WERI-Rb-1 (cell line): ENCODE data around the gene RTEL1.

Experiments
- DNase-seq: peaks from one replicate; pipeline ENCODE4 v3.0.0-alpha.2; 2020
- H3K27ac ChIP-seq: fragments of 250-450 bp; sonication (Bioruptor Pico); 2 replicates; pipeline ENCODE4 v1.5.1; 2020; ENCODE audit warnings: mild to moderate bottlenecking, moderate library complexity
- H3K27me3 ChIP-seq: fragments of 250-450 bp; sonication (Bioruptor Pico); 2 replicates; pipeline ENCODE4 v1.5.1; 2021; ENCODE audit warnings: mild to moderate bottlenecking, low read depth, moderate library complexity; ENCODE audit not compliant: insufficient read depth, severe bottlenecking
- H3K36me3 ChIP-seq: fragments of 250-450 bp; sonication (Bioruptor Pico); 2 replicates; pipeline ENCODE4 v1.5.1; 2020; ENCODE audit warnings: mild to moderate bottlenecking, moderate library complexity
- H3K4me3 ChIP-seq: 2 replicates; pipeline ENCODE4 v1.5.1; 2011; ENCODE audit warnings: low read depth, mild to moderate bottlenecking, control low read depth, low read length
- H3K9me3 ChIP-seq: fragments of 250-450 bp; sonication (Bioruptor Pico); 2 replicates; pipeline ENCODE4 v1.5.1; 2021; ENCODE audit warnings: mild to moderate bottlenecking, moderate library complexity; ENCODE audit not compliant: severe bottlenecking
- TF ChIP-seq, protein P1 (sequence below): IDR thresholded peaks from 2 replicates; pipeline ENCODE4 v1.5.1; 2011; ENCODE audit warnings: low read depth, mild to moderate bottlenecking, control low read depth, inconsistent platforms, low read length

Gene RTEL1

DNA sequence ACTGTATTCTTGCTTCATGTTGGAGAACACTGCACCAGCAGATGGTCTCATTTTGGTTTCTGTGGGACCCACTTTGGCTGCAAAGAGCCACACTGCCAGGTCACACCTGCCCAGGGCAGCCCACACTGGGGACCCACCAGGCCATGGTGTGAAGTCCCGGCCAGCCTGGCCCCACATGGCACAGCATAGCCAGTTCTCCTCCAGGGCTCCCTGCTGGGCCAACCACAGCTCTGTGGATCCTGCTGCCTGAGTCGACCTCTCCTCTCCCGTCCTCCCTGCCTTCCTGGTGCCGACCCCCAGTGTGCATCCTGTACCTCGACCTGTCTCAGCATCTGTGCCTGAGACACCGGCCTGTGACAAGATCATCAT, 46.6 kb downstream of the RTEL1 start:
- Histone ChIP-seq H3K27me3 (no peaks in the 10 kb centered on the region), H3K9me3 (no peaks in the 10 kb centered on the region), H3K36me3 (peaks cover 47% of the 10 kb centered on the region), H3K4me3 (no peak overlapping the region), H3K27ac (no peak overlapping the region)
- TF ChIP-seq, protein P1, sequence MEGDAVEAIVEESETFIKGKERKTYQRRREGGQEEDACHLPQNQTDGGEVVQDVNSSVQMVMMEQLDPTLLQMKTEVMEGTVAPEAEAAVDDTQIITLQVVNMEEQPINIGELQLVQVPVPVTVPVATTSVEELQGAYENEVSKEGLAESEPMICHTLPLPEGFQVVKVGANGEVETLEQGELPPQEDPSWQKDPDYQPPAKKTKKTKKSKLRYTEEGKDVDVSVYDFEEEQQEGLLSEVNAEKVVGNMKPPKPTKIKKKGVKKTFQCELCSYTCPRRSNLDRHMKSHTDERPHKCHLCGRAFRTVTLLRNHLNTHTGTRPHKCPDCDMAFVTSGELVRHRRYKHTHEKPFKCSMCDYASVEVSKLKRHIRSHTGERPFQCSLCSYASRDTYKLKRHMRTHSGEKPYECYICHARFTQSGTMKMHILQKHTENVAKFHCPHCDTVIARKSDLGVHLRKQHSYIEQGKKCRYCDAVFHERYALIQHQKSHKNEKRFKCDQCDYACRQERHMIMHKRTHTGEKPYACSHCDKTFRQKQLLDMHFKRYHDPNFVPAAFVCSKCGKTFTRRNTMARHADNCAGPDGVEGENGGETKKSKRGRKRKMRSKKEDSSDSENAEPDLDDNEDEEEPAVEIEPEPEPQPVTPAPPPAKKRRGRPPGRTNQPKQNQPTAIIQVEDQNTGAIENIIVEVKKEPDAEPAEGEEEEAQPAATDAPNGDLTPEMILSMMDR = no peak
- no peak for DNase-seq

- Histone ChIP-seq H3K27ac (no peak overlapping the region), H3K36me3 (peaks cover 53% of the 10 kb centered on the region), H3K4me3 (no peak overlapping the region), H3K9me3 (no peaks in the 10 kb centered on the region), H3K27me3 (no peaks in the 10 kb centered on the region)
- TF ChIP-seq, protein P1 = no peak
- no peak for DNase-seq
These were observed 47.3 kb downstream of the RTEL1 start for GRCh38 chr20:63705232-63706026.

DNA sequence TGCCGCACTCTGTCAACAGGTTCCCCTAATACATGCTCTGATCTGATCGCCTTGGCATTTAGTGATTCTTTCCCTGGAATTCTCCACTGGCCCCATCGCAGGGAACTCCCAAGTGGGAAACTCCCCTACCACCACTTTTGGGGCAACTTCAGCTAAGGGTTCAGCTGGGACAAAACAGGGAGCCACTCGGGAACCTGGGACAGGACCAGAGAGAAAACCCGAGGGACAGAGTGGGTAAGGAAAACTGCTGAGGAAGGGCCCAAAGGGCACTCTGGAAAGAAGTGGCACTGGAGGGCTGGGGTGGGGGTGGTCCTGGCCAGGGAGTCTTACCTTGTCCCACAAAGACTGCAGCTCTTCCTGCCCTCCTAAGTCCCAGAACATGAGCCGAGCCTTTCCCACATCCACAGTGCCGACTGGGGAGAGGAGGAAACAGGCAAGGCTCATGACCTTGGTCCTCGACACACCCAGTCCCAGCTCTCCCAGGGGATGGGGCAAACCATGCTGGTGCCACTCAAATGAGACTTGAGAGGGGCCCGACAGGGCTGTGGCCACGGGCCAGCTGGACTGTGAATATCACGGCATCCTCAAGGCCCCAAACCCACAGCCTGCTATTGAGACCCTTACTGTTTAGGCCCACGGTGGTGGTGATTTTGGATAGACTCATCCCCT, 48.0 kb downstream of the RTEL1 start:
- DNase-seq = no peak
- TF ChIP-seq, protein P1 = no peak
- Histone ChIP-seq H3K36me3 (peaks cover 60% of the 10 kb centered on the region), H3K9me3 (no peaks in the 10 kb centered on the region), H3K27ac (no peak overlapping the region), H3K4me3 (no peak overlapping the region), H3K27me3 (no peaks in the 10 kb centered on the region)

- TF ChIP-seq, protein P1 = peak; percentile 82
- DNase-seq = peak; percentile 80
- H3K27me3 ChIP-seq = no peaks in the 10 kb centered on the region
- no peaks in the 10 kb centered on the region for H3K9me3 ChIP-seq
- peak overlapping the region; percentile 61 for H3K4me3 ChIP-seq
- H3K36me3 ChIP-seq = peaks cover 69% of the 10 kb centered on the region
- H3K27ac ChIP-seq = peak overlapping the region; percentile 94
These were observed 48.9 kb downstream of the RTEL1 start for GRCh38 chr20:63706852-63707557.

DNA sequence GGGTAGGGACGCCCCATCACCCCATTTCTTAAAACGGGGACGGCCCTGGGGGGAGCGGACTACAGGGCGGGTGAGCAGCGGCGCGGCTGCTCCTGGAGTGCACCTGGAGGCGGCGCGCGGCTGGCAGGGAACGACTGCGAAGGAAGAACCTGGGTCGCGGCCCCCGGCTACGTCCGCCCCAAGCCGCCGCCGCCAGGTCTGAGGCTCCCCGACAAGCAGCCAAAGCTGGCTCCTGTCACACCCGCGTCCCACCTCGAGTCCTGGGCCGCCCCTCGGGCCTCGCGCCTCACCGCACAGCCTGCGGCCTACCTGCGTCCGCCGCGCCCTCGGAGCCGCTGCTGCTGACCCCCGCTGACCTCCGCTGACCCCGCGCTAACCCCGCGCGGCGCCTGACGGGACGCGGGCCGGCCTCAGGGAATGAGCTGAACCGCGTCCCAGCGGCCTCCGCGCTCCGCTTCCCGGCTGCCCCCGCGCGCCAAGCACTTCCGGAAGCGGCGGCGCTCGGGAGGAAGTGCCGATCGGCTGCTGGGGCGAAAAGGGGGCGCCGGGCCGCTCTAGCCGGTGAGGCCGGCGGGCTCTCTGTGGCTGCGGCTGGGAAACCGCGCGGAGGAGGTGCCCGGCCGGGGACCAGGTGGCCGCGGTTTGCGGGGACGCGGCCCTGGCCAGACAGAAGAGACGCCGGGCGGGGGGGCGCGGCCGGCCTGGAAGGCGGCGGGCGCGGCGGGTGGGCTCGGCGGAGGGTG, 49.6 kb downstream of the RTEL1 start, which contains the start of the genes ARFRP1 and ZGPAT:
Gene ARFRP1, minus strand, starts transcription at position 419 of the 743 bp plus-strand sequence. CDS start 885 bp downstream, outside the sequence.
Gene ZGPAT, plus strand, starts transcription at position 482 of the 743 bp plus-strand sequence. CDS start 542 bp downstream, outside the sequence.
- Histone ChIP-seq H3K27ac (peak within 1 kb of the TSS; percentile 94), H3K36me3 (peaks cover 76% of the 10 kb centered on the region), H3K9me3 (no peaks in the 10 kb centered on the region), H3K27me3 (no peaks in the 10 kb centered on the region), H3K4me3 (peak within 1 kb of the TSS; percentile 61)
- TF ChIP-seq, protein P1 = no peak
- DNase-seq = peak; percentile 86
